PC-9 (cell line): ENCODE results near the gene FANCB. TPM values are rescaled to one million over a fixed set of nuclear protein-coding genes. Genes with fewer than 3 reads are reported as not detected.

Experiments
- BruUV-seq: library from RNA; stranded (reverse); fragments of 400-500 nt; replicated peaks from 2 replicates; lab custom pipeline; 2021; lab: Mats Ljungman, UMichigan
- CTCF ChIA-PET: fragments of 300-600 bp; sonication (Branson Sonifier 250); formaldehyde crosslinking; loops from one replicate; lab custom pipeline; 2022; ENCODE audit warnings: antibody characterized with exemption; lab: Charles Lee
- POLR2A ChIA-PET: fragments of 300-600 bp; sonication (Branson Sonifier 250); formaldehyde crosslinking; loops from one replicate; lab custom pipeline; 2022; ENCODE audit warnings: antibody characterized with exemption; ENCODE audit not compliant: unreplicated experiment; lab: Charles Lee
- DNase-seq, 2 experiments: peaks; one replicate each; pipeline versions ENCODE4 v3.0.0 to v3.0.0-alpha.2; 2015 to 2022; ENCODE audit warnings: mixed read lengths in 1 of 2
- H2AFZ ChIP-seq: fragments of 200-600 bp; sonication (generic); 2 replicates; pipeline ENCODE4 v1.8.1; 2017; ENCODE audit warnings: antibody characterized with exemption
- H3F3A ChIP-seq: fragments of 200-600 bp; sonication (generic); 2 replicates; pipeline ENCODE4 v1.8.1; 2017; ENCODE audit warnings: antibody characterized with exemption, mild to moderate bottlenecking, low read depth; ENCODE audit not compliant: insufficient read depth
- H3K27ac ChIP-seq: fragments of 200-600 bp; sonication (generic); 2 replicates; pipeline ENCODE4 v1.6.1; 2016; ENCODE audit warnings: mixed run types
- H3K27me3 ChIP-seq: fragments of 200-600 bp; sonication (generic); 2 replicates; pipeline ENCODE4 v1.6.1; 2016; ENCODE audit warnings: low read depth, mixed run types; ENCODE audit not compliant: insufficient read depth
- H3K36me3 ChIP-seq: fragments of 200-600 bp; sonication (generic); 2 replicates; pipeline ENCODE4 v1.6.1; 2016; ENCODE audit warnings: low read depth, mixed run types
- H3K4me1 ChIP-seq: fragments of 200-600 bp; sonication (generic); replicated peaks from 2 replicates; pipeline ENCODE4 v1.6.1; 2016; ENCODE audit warnings: mixed run types; ENCODE audit not compliant: insufficient read depth
- H3K4me2 ChIP-seq: fragments of 200-600 bp; sonication (generic); 2 replicates; pipeline ENCODE4 v1.6.1; 2017; ENCODE audit warnings: mixed run types
- H3K4me3 ChIP-seq: fragments of 200-600 bp; sonication (generic); 2 replicates; pipeline ENCODE4 v1.6.1; 2016; ENCODE audit warnings: mixed run types
- H3K79me2 ChIP-seq: fragments of 200-600 bp; sonication (generic); 2 replicates; pipeline ENCODE4 v1.6.1; 2017; ENCODE audit warnings: low read depth, mixed run types
- H3K9me2 ChIP-seq: fragments of 200-600 bp; sonication (generic); 2 replicates; pipeline ENCODE4 v1.8.1; 2017; ENCODE audit warnings: mild to moderate bottlenecking; ENCODE audit not compliant: insufficient read depth
- H3K9me3 ChIP-seq: fragments of 200-600 bp; sonication (generic); 2 replicates; pipeline ENCODE4 v1.8.1; 2016; ENCODE audit warnings: low read depth; ENCODE audit not compliant: insufficient read depth
- H4K20me1 ChIP-seq: fragments of 200-600 bp; sonication (generic); 2 replicates; pipeline ENCODE4 v1.8.1; 2017; ENCODE audit not compliant: insufficient read depth
- CTCF ChIP-seq: fragments of 200-600 bp; sonication (generic); conservative IDR thresholded peaks from 2 replicates; pipeline ENCODE4 v1.6.1; 2017; ENCODE audit warnings: mixed run types, antibody characterized with exemption, mild to moderate bottlenecking, moderate library complexity
- EZH2 ChIP-seq: fragments of 200-600 bp; sonication (generic); IDR thresholded peaks from 2 replicates; pipeline ENCODE4 v1.8.0; 2017; ENCODE audit warnings: antibody characterized with exemption, low read depth
- intact Hi-C: fragments of 100-400 bp; cut with micrococcal nuclease; formaldehyde crosslinking; loops from one replicate; pipeline ENCODE4 v1.10.0; 2022; ENCODE audit not compliant: unreplicated experiment
- total RNA-seq: library from RNA; stranded (reverse); gene quantifications from 2 replicates; pipeline ENCODE4 v1.2.3, GENCODE V29; 2021

Gene FANCB
- total RNA-seq, 1 experiment from 2014 or later = 9.5 TPM

GRCh38 chrX:14886252-14886651 is 13.4 kb upstream of the FANCB start:
- BruUV-seq = no TSS peak
- no peak overlapping the region for H3K4me2 ChIP-seq
- POLR2A ChIA-PET = no interaction called here

GRCh38 chrX:14884714-14885113 is 11.8 kb upstream of the FANCB start:
- BruUV-seq = no TSS peak
- ChIA-PET CTCF (no interaction called here), POLR2A (no interaction called here)
- no peaks in the 10 kb centered on the region for H3K9me3 ChIP-seq
- DNase-seq = no peak
- intact Hi-C loops = no loop called here
- no peaks in the 10 kb centered on the region for H3K4me1 ChIP-seq
- no peak overlapping the region for H3K4me3 ChIP-seq
- no peak overlapping the region for H3K4me2 ChIP-seq
- H3K79me2 ChIP-seq = no peaks in the 10 kb centered on the region
- H3K27me3 ChIP-seq = no peaks in the 10 kb centered on the region
- TF ChIP-seq EZH2 (no peak), CTCF (no peak)
- H2AFZ ChIP-seq = no peak overlapping the region
- no peaks in the 10 kb centered on the region for H3K9me2 ChIP-seq
- no peak overlapping the region for H3K27ac ChIP-seq
- no peaks in the 10 kb centered on the region for H3F3A ChIP-seq
- no peaks in the 10 kb centered on the region for H4K20me1 ChIP-seq
- no peaks in the 10 kb centered on the region for H3K36me3 ChIP-seq

More at GRCh38 chrX:14886252-14886651, 13.4 kb upstream of the FANCB start:
- H3K27me3 ChIP-seq = no peaks in the 10 kb centered on the region
- TF ChIP-seq CTCF (no peak), EZH2 (no peak)
- H3K9me3 ChIP-seq = no peaks in the 10 kb centered on the region
- no peaks in the 10 kb centered on the region for H3K4me1 ChIP-seq
- no peak for DNase-seq
- no peaks in the 10 kb centered on the region for H3K9me2 ChIP-seq
- H3K36me3 ChIP-seq = no peaks in the 10 kb centered on the region
- H3K4me3 ChIP-seq = no peak overlapping the region
- no peak overlapping the region for H2AFZ ChIP-seq
- H3K27ac ChIP-seq = no peak overlapping the region
- no peaks in the 10 kb centered on the region for H3K79me2 ChIP-seq
- intact Hi-C loops = no loop called here
- H4K20me1 ChIP-seq = no peaks in the 10 kb centered on the region
- no peaks in the 10 kb centered on the region for H3F3A ChIP-seq
- CTCF ChIA-PET = no interaction called here

- TF ChIP-seq EZH2 (no peak), CTCF (no peak)
- Histone ChIP-seq H3K9me2 (no peaks in the 10 kb centered on the region), H3K79me2 (no peaks in the 10 kb centered on the region), H3K4me3 (no peak overlapping the region), H3K4me2 (no peak overlapping the region), H3K27ac (no peak overlapping the region), H4K20me1 (no peaks in the 10 kb centered on the region), H3K27me3 (no peaks in the 10 kb centered on the region), H3F3A (no peaks in the 10 kb centered on the region), H2AFZ (no peak overlapping the region), H3K9me3 (no peaks in the 10 kb centered on the region), H3K4me1 (no peaks in the 10 kb centered on the region), H3K36me3 (no peaks in the 10 kb centered on the region)
- ChIA-PET POLR2A (no interaction called here), CTCF (no interaction called here)
- intact Hi-C loops = no loop called here
- no TSS peak for BruUV-seq
- DNase-seq = no peak
These were observed 11.0 kb upstream of the FANCB start for GRCh38 chrX:14883826-14884225.
